ENCODE results near the gene TADA3.

TADA3 gene

DNA sequence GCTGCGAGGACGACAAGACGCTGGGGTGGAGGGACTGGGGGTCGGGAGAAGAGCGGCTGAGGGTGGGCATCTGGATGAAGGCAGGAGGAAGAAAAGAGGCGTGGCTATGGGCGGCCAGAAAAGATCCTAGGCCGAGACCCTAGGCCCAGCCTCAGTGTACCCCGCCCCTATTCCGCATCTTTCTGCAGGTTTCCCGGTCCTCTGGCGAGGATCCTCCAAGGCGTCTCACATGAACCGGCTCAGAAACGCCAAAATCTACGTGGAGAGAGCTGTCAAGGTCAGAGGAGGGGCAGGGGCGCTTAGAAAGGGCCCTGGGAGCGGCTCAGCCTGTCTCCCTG, 18.1 kb upstream of the TADA3 start:
- TF ChIP-seq CTCF (IDR thresholded peaks at IDR 0.05; ENCODE audit: poor library complexity, severe bottlenecking): no peak
- Histone ChIP-seq H3K36me3 (ENCODE audit: low read depth) (peaks cover 19% of the 10 kb centered on the region), H3K9me3 (ENCODE audit: severe bottlenecking) (no peaks in the 10 kb centered on the region), H3K4me3 (ENCODE audit: severe bottlenecking) (peak overlapping the region; percentile 45), H3K4me1 (ENCODE audit: insufficient read depth, poor library complexity, severe bottlenecking) (no peaks in the 10 kb centered on the region), H3K27me3 (ENCODE audit: insufficient read depth, poor library complexity, severe bottlenecking) (no peaks in the 10 kb centered on the region), H3K27ac (ENCODE audit: poor library complexity, severe bottlenecking) (peak overlapping the region; percentile 61)
- DNase-seq (ENCODE audit: low spot score) (no peak), ATAC-seq (ENCODE audit: low read depth) (peak; percentile 1; the same call in 1 of the 3 replicates)

DNA sequence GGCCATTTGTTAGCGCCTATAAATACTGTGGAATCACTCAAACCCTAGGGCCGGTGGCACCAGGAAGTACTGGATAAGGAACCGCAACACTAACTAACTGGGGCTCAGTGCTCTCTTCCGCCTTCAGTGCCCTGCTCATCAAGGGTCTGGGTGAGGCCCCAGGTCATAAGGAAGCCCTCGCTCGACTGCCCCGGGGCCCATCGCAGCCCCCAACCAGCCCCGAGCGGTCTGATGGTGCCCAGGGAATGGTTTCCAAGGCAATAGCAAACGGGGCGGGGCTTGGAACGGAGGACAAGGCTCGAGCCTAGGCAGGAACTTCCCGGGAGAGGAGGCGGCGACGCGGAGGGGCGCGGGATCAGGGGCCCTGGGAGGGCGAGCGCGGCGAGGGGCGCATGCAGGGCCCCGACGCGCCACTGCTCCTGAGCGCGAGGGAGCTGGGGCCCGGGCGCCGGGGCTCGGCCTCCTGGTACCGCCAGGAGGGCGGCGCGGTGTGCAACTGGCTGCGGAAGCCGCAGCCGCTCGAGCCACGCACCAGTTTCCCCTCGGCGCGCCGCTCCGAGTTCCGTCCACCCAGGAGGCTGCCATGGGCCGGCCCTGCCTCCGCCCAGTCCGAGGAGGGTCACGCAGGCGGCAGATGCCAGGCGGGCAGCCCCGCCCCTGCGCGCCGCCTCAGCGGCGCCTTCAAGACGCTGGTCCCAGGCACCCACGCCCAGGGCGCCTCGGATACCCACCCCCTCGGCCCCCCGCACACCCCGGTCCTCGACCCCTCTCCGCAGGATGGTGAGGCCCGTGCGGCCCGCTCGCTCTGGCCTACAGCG, 17.6 kb upstream of the TADA3 start, which contains the start of gene TTLL3:
TSS of gene TTLL3 (plus strand) at position 648 of the 818 bp plus-strand sequence. CDS start 400 bp downstream, outside the sequence.
- DNase-seq (ENCODE audit: low spot score): peak; percentile 73
- peak; percentile 69 for ATAC-seq (ENCODE audit: low read depth)

GRCh38 chr3:9809239-9809614, 17.0 kb upstream of the TADA3 start:
- no peak for DNase-seq (ENCODE audit: low spot score)
- Histone ChIP-seq H3K36me3 (ENCODE audit: low read depth) (peaks cover 31% of the 10 kb centered on the region), H3K4me3 (ENCODE audit: severe bottlenecking) (peak overlapping the region; percentile 45), H3K27ac (ENCODE audit: poor library complexity, severe bottlenecking) (peak overlapping the region; percentile 61), H3K9me3 (ENCODE audit: severe bottlenecking) (no peaks in the 10 kb centered on the region), H3K27me3 (ENCODE audit: insufficient read depth, poor library complexity, severe bottlenecking) (no peaks in the 10 kb centered on the region), H3K4me1 (ENCODE audit: insufficient read depth, poor library complexity, severe bottlenecking) (no peaks in the 10 kb centered on the region)
- ATAC-seq (ENCODE audit: low read depth): no peak
- no peak for TF ChIP-seq CTCF (IDR thresholded peaks at IDR 0.05; ENCODE audit: poor library complexity, severe bottlenecking)

More for the DNA sequence above, 17.6 kb upstream of the TADA3 start, which contains the start of gene TTLL3:
- Histone ChIP-seq H3K9me3 (ENCODE audit: severe bottlenecking) (no peaks in the 10 kb centered on the region), H3K27me3 (ENCODE audit: insufficient read depth, poor library complexity, severe bottlenecking) (no peaks in the 10 kb centered on the region), H3K36me3 (ENCODE audit: low read depth) (peaks cover 25% of the 10 kb centered on the region), H3K27ac (ENCODE audit: poor library complexity, severe bottlenecking) (peak within 1 kb of the TSS; percentile 61), H3K4me3 (ENCODE audit: severe bottlenecking) (peak within 1 kb of the TSS; percentile 45), H3K4me1 (ENCODE audit: insufficient read depth, poor library complexity, severe bottlenecking) (no peaks in the 10 kb centered on the region)
- no peak for TF ChIP-seq CTCF (IDR thresholded peaks at IDR 0.05; ENCODE audit: poor library complexity, severe bottlenecking)

DNA sequence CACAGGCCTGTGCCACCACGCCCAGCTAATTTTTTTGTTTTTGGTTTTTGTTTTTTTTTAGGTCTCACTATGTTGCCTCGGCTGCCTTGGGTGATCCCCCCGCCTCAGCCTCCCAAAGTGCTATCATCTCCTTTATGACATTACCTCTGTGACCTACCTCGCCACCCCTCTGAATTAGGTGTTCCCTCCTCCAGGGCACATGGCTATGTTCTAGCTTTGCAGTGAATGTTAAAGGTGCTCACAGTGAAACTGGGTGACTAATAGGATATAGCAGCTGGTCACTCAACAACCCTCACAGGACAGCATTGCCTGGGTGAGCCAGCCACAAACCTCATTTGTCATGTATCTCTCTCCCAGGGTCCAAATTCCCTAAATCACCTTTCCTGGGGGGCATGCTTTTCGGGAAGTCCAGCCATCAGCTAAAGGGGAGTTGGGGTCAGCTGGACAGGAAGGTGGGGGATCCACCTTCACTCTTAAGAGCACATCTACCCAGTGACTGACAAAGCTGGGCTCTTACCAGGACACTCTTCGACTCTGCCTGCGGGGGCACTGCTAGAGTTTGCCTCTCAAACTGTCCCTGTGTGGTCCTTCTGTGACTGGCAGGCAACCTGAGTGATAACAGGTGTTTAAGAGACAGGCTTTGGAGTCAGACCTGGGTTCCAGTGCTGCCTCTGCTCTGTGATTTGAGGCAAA, 16.2 kb upstream of the TADA3 start:
- DNase-seq (ENCODE audit: low spot score) (no peak), ATAC-seq (ENCODE audit: low read depth) (peak; percentile 60)
- Histone ChIP-seq H3K4me3 (ENCODE audit: severe bottlenecking) (no peak overlapping the region), H3K4me1 (ENCODE audit: insufficient read depth, poor library complexity, severe bottlenecking) (no peaks in the 10 kb centered on the region), H3K27me3 (ENCODE audit: insufficient read depth, poor library complexity, severe bottlenecking) (no peaks in the 10 kb centered on the region), H3K27ac (ENCODE audit: poor library complexity, severe bottlenecking) (peak overlapping the region; percentile 61), H3K36me3 (ENCODE audit: low read depth) (peaks cover 38% of the 10 kb centered on the region), H3K9me3 (ENCODE audit: severe bottlenecking) (no peaks in the 10 kb centered on the region)
- TF ChIP-seq CTCF (IDR thresholded peaks at IDR 0.05; ENCODE audit: poor library complexity, severe bottlenecking): peak; percentile 53

Measured in RWPE2 (cell line).